T-helper 1 cell treated with Interleukin-12 subunit alpha and Interleukin-12 subunit beta and Interleukin-4 antibody, amounts not matched to agents 30 ng/mL and 1 ng/mL, for 36 hours (primary cell): ENCODE data around the gene EBF4. TPM values are rescaled to one million over a fixed set of nuclear protein-coding genes. Genes with fewer than 3 reads are reported as not detected.

Experiments
- intact Hi-C: fragments of 100-400 bp; cut with micrococcal nuclease; formaldehyde crosslinking; loops from one replicate; pipeline ENCODE4 v1.15.1; 2024
- total RNA-seq: library from RNA; stranded (reverse); gene quantifications from 2 replicates; pipeline ENCODE4 v1.2.3, GENCODE V29; 2022

EBF4 gene, protein sequence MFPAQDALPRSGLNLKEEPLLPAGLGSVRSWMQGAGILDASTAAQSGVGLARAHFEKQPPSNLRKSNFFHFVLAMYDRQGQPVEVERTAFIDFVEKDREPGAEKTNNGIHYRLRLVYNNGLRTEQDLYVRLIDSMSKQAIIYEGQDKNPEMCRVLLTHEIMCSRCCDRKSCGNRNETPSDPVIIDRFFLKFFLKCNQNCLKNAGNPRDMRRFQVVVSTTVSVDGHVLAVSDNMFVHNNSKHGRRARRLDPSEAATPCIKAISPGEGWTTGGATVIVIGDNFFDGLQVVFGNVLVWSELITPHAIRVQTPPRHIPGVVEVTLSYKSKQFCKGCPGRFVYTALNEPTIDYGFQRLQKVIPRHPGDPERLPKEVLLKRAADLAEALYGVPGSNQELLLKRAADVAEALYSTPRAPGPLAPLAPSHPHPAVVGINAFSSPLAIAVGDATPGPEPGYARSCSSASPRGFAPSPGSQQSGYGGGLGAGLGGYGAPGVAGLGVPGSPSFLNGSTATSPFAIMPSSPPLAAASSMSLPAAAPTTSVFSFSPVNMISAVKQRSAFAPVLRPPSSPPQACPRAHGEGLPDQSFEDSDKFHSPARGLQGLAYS
- 32.4 and 33.3 TPM in 2 replicates for total RNA-seq

DNA sequence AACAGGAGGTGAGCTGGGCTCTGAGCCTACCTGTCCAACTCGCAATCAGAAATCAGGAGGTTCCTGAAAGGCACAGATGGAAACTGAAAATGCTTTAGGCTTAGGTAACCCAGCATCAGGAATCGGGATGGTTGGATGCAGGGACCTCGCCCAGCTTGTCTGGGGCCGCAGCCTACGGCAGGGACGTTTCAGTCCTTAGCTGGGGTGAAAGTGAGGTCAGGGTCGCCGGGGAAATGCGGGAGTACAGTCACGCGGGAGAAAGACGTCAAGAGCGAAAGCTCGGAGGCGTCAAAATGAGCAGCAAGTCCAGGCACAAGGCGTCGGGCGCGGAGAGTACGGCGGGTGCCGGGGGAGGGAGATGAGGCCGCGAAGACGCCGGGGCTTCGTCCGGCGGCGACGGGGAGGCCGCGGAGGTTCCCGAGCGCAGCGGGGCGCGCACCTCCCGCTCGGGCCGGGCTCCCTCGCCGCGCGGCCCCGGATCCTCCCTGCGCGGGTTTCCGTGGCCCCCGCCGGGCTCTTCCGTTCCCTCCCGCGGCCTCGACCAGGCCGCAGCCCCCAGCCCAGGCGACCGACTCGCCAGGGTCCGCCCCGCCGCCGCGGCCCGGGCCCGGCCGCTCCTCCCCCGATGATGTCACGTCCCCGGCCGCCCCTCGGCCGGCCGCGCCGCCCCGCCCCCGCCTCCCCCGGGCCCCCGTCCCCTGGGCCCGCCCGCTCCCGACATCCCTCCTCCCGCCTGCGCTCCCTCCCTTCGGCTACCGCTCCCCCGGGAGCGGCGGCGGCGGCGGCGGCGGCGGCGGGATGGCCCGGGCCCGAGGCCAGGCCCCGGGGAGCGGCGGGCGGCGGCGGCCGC lies at the start of gene EBF4:
Gene EBF4, plus strand, starts transcription at position 745 of the 850 bp plus-strand sequence. CDS start 866 bp downstream, outside the sequence.
- intact Hi-C loops: no loop called here

DNA sequence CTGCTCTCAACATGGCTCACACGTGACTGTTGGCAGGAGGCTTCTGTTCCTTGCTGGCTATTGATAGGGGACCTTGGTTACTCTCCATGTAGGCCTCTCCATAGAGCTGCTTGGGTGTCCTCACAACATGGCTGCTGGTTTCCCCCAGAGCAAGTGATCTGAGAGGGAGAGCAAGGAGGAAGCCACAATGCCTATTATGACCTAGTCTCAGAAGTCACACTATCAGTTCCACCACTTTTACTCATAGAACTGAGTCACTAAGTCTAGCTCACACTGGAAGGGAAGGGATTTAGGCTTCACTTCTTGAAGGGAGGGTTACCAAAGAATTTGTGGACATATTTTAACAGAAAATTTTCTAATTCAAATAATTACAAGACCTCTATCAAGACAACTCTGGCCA lies 48.9 kb upstream of the EBF4 start:
- intact Hi-C loops: no loop called here

DNA sequence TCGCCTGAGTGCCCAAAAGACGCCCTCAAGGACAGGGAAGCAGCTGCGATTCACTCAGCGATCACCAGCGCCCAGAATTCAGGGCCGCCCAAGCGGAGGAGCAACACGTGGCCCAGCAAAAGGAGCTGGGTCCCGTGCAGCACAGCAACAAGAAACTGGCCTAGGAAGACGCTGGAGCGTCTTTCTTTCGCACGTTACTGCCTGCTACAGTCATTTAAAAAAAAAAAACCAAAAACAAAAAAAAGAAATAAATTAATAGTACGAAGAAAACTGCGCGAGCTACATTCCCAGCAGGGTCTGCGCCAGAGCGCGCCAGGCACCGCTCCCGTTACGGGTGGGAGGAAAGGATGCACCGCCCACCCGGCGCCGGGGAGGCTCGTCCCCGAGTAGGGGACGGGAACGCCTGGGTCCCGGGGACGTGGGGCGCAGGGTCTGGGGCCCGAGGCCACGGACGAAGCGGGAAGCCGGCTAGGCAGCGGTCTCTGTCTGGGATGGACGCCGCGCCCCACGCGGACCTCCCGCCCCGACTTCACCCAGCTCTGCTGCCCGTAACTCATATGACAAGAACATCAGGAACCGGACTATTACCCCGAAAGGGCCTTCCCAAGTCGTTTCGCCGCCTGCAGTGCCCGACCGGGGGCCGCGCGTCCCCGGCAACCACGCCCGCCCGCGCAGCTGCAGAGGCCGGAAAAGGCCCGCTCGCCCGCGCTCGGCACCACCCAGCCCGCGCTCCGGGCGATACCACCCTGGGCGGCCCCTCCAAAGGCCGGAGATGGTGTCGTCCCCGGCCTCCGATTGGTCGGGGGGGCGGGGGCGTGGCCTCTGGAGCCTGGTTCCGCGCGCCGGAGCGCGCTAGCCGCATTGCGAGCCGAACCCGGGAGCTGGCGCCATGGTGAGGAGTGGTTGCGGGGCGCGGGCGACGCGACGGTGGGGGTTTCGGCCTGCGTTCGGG lies 40.5 kb upstream of the EBF4 start, which contains the start of gene NOP56:
Gene NOP56, plus strand, starts transcription at position 861 of the 952 bp plus-strand sequence. Its CDS starts 29 bp downstream, at position 890.
- intact Hi-C loops: loop anchor here (1.0 to 5.0 kb wide), 10 partner anchors 12 to 1185 kb away; partner anchors contain the start of genes DNAAF9, IDH3B, LZTS3 and NSFL1C

DNA sequence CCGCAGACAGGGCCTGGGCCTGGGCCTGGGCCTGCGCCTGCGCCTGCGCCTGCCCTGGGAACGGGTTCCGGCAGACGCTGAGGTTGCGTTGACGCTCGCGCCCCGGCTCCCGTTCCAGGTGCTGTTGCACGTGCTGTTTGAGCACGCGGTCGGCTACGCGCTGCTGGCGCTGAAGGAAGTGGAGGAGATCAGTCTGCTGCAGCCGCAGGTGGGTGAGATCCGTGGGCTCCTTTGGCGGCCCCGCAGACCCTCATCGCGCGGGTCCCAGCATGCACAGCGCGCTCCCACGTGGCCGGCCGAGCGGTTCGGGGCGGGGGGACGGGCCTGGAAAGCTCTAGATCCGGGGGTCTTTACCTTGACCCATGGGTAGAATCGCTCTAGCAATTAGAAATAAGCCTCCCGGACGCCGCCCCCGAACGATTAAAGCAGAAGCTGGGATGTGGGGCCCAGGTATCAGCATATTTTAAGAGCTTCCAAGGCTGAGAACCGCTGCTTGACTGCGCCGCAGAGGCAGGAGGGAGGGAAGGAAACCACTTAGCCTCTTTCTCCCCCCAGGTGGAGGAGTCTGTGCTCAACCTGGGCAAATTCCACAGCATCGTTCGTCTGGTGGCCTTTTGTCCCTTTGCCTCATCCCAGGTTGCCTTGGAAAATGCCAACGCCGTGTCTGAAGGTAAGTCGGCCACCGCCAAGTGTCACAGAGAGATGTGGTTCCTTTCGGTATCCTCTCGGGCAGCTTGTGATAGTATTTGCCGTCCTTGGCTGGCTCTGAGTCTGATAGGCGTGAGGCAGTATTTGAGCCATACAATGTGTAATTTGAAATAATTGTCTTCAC lies 39.6 kb upstream of the EBF4 start:
- intact Hi-C loops: loop anchor here (1.0 to 5.0 kb wide), 10 partner anchors 11 to 1186 kb away; partner anchors contain the start of genes DNAAF9, IDH3B, LZTS3 and NSFL1C

DNA sequence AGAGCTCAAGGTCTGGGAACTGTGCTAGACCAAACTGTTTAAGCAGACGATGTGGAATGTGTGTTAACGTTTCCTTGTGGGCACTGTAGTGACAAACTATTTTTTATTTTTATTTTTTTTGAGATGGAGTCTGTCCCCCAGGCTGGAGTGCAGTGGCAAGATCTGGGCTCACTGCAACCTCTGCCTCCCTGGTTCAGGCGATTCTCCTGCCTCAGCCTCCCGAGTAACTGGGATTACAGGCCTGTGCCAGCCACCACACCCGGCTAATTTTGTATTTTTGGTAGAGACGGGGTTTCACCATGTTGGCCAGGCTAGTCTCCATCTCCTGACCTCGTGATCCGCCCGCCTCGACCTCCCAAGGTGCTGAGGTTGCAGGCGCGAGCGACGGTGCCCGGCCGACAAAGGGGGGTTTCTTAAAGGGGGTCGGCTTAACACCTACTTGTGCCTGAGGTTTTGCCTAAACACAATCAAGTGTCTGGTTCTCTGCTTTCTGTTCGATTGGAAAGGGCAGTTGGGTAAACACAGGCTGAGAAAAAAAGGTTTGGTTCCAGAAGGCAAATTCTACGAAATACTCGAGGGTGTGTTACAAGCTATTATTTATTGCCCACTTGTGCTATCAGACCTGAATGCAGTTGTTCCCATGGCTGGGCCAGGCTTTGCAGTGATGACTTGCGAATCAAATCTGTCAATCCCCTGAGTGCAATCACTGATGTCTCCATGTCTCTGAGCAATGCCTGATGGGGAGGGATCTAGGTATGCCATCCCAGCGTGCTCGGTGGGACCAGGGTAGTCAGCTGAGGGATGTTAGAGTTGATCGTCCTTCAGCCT lies 38.8 kb upstream of the EBF4 start:
- intact Hi-C loops: loop anchor here (1.0 to 5.0 kb wide), 4 partner anchors 129 to 1187 kb away; partner anchors contain the start of genes DNAAF9, NSFL1C, PCED1A and VPS16

DNA sequence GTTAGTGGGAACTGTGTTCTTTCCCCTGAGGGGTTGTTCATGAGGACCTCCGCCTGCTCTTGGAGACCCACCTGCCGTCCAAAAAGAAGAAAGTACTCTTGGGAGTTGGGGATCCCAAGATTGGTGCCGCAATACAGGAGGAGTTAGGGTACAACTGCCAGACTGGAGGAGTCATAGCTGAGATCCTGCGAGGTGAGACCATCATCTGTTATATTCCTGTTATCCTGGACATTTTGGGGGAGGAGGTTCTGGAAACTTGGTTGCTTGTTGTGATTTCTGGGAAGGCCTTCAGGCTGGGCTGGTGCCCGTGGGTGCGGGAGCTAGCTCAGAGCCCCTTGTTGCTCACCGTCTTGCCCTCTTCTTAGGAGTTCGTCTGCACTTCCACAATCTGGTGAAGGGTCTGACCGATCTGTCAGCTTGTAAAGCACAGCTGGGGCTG lies 38.2 kb upstream of the EBF4 start:
- intact Hi-C loops: loop anchor here (5.0 kb wide), 1 partner anchor 753 kb away; the partner anchor contains the start of gene DNAAF9

DNA sequence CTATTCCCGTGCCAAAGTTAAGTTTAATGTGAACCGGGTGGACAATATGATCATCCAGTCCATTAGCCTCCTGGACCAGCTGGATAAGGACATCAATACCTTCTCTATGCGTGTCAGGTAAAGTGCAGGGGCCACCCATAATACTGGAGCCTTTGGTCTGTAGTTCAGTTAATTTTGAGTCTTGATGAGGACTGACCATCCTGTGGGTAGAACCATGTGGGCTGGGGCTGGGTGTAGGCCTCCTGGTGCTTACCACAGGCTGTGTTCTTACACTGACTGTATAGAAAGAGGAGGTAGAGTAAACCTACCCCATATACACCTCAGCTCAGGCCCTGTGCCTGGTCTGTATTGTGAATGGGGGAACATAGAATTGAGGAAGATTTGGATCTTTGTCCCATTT lies 37.7 kb upstream of the EBF4 start:
- intact Hi-C loops: loop anchor here (5.0 kb wide), 1 partner anchor 752 kb away; the partner anchor contains the start of gene DNAAF9

DNA sequence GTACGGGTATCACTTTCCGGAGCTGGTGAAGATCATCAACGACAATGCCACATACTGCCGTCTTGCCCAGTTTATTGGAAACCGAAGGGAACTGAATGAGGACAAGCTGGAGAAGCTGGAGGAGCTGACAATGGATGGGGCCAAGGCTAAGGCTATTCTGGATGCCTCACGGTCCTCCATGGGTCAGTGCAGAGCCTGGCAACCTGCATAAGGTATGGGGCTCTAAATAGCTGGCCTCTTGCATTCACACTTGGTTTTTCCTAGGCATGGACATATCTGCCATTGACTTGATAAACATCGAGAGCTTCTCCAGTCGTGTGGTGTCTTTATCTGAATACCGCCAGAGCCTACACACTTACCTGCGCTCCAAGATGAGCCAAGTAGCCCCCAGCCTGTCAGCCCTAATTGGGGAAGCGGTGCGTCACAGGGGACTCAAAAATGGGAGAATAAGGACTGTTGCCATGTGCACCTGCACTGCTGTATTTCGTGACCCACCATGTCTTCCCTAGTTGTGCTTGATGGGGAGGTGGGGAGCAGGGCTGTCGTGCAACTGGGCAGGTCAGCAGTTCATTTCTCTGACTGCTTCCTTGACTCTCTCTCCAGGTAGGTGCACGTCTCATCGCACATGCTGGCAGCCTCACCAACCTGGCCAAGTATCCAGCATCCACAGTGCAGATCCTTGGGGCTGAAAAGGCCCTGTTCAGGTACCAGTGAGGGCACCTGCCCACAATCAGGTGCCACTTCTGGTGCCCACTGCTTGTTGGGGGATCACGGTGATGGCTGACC lies 37.1 kb upstream of the EBF4 start:
- intact Hi-C loops: no loop called here

DNA sequence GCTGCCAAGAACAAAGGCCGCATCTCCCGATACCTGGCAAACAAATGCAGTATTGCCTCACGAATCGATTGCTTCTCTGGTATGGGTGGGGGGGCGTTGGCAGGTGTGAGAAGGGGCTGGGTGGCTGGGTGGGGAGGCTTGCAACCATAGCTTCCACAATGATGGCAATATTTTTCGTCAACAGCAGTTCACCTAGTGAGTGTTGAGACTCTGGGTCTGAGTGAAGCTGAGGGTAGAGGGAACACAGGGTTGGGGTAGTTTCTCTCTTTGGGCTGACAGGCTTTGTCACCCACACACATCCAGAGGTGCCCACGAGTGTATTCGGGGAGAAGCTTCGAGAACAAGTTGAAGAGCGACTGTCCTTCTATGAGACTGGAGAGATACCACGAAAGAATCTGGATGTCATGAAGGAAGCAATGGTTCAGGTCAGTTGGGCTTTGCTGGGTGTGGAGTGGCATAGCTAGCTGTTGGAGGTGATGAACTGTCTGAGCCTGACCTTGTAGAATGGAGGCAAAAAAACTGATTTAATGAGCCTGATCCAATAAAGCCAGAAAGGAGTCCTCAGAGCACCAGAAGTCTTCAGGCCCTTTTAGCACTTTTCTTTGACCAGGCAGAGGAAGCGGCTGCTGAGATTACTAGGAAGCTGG lies 36.0 kb upstream of the EBF4 start:
- intact Hi-C loops: no loop called here

DNA sequence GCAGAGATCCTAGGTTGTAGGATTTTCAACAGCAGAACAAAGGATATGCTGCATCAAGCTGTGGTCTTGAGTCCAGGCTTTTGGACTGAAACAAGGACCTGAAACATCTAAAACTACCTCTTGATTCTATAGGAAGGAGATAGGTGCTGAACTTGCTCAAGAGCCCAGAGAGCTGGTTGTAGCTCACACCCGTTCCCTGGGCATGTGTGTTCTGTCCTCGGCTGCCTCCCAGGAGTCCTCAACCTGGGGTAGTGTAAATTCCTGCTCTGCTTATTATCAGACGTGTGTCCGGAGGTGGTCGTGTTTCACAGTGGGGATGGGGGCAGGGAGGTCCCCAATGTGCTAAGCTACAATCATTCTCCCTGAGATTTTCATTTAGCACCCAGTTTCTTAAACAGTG lies 35.3 kb upstream of the EBF4 start:
- intact Hi-C loops: no loop called here

DNA sequence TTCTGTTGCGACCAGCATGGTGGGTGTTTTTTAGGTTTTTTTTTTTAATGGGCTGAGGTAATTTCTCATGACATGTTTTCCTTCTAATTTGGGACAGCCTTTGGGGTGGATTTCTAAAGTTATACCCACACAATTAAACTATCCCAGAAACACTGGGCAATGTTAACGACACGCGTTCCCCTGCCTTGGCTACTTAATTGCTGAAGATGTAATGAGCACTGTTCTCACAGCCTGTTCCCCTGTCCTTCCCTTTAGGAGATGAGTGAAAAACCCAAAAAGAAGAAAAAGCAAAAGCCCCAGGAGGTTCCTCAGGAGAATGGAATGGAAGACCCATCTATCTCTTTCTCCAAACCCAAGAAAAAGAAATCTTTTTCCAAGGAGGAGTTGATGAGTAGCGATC lies 34.9 kb upstream of the EBF4 start:
- intact Hi-C loops: no loop called here

DNA sequence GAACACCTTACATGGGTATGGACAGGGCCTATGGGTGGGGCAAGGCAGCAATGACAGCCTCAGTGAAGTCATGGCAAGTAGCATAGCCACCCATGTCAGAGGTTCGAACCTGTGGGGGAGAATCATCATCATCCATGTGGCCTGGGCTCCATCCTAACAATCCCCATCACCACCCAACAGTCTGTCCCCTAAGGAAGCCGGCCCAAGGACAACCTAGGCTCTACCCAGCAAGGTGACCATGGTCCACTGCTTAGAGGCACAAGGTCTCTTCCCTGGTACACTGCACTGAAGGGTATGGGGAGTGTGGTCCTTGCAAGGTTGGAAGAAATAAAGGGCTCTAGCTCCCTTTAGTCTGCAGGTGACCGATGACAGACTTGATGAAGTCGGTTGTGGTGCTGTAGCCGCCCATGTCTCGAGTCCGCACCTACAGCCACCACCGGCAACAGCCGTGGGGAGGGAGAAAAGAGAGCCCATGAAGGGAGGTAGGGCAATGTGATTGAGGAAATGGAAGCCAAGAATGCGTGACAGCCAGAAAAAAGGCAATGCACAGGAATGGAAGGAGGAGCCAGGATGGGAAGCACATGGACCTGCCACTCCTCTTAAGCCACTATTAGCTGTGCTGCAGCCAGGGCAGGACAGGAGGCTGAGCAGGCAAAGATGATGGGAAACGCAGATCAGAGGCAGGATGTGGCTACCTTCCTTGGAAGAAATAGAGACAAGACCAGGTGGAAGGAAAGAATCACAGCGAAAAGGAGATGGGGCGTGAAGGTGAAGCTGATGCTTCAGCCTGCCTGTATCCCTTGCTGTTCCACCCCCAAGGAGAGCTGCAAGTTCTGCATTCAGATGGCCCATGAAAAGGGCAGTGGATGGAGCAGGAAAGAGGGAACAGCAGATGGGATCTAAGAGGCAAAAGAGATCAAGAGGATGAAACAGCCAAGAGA lies 33.9 kb upstream of the EBF4 start:
- intact Hi-C loops: no loop called here

DNA sequence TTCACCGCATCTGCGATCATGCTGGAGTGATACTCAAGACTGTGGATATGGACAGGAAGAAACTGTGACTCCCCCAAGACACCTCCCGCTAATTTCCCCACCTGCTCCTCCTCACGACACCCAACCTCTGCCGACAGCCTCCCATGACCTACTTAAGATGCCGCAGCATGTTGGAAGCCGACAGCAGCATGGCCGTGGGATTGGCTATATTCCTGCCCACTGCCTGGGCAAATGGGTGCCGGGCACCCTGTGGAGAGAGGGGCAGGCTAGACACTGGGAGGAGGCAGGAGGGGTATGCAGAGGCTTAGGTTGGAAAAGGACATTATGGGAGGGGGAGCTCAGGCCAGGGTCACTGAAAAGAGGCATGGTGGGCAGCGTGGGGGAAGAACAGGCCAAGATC lies 33.0 kb upstream of the EBF4 start:
- intact Hi-C loops: no loop called here

DNA sequence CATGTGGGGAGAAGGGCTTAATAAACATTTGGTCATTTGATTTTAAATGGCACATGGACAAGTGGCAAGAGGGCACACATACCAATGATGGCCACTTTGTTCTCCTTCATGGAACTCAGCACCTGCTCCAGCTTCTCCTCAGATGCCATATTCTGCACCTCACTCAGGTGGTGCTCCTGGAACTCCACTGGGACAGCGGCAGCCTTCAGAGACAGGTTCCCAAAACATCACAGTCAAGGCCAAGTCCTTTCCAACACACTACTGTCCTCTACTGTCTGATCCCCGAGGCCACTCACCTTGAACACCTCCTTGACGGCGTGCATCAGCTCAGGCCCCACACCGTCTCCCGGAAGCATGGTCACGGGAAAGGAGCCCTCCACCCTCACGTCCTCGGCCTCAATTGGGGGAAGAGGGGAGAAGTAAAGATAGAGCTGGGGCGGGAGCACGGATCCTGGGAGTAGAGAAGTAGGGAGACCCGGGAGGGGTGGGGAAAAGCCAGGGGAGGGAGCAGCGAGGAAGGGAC lies 29.2 kb upstream of the EBF4 start:
- intact Hi-C loops: no loop called here

DNA sequence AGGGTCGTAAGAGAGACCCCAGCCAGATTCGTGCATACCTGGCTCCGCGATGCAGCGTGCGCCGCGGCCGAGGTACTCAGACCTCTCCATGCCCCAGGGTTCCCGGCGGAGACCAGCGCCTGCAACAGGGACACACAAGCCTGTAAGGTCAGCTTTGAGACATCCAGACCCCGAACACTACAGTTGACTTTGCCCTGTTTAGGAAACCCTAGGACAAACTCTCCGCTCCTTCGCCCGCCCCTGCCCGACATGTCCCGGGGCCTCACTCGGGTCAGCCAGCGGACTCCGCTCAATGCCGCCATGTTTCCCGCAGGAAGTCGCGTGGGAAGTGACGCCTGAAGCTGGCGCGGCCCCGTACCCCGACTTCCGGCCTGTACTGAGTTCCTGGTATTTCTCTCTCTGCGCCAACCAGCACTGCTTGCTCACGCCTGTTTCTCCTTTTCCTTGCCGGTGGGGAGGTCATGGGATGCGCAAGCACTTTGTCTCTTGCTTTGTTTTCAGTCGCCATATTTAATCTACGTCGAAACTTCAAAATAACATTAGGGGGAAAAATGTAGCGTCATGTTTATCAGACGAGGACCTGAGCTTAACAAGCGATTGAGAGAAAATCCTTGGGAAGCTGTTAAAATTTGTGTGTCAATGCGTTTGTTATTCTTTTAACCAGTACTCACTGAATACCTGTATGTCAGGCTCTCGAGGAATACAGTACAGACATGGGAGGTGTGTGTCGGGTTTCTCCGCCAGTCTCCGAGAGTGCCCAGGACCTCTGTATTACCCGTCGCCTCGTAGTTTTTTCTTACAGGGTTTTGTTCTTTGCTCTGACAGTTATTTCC lies 28.5 kb upstream of the EBF4 start, which contains the start of gene IDH3B:
Gene IDH3B, minus strand, starts transcription at position 330 of the 833 bp plus-strand sequence. Its CDS starts 28 bp downstream, at position 302.
- intact Hi-C loops: loop anchor here (1.0 kb wide), 6 partner anchors 12 to 562 kb away; partner anchors contain the start of genes NOP56, PCED1A, SNRPB and VPS16
